Activated CD4-positive, alpha-beta T cell treated with anti-CD3 and anti-CD28 coated beads for 48 hours (primary cell): ENCODE results near the gene SLC47A1.
"Not testable (repeated sequence)": the region's sequence is repeated elsewhere in the genome, so short reads cannot be mapped to it uniquely, and the experiment has no call there.

Experiments used
- DNase-seq: peaks from one replicate; pipeline ENCODE4 v3.0.0-alpha.2; 2020

The SLC47A1 gene

DNA sequence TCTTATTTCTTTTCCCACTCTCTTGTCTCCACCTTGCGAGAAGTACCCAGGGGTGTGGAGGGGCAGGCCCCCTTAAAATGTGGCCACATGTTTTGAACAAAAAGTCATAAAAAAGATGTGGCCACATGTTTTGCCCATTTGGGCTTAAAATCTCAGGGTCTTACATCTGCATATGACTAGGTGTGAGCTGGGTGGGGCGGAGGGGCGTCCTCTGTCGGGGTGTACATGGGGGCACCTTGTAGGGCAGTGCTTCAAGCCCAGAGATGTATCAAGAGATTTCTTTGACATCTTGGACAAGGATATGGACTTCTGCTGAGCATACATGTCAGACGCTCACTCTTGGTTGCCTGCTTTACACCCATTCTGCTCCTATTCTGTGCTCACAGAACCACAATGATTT, 13.0 kb upstream of the SLC47A1 start:
- DNase-seq: no peak

DNA sequence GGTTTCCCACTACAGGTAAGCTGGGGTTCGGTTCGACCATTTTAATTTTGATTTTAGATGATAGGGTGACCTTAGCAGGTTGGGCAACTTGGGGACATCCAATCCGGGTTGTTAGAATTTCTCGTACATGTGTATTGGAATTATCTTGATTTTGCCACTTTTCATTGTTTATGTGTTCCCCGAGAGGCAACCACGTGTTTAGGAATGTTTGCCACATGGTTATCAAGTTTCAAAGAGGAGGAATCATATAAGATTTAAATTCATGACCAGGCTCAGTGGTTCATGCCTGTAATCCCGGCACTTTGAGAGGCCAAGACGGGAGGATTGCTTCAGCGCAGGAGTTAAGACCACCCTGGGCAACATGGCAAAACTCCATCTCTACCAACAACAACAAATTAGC, 10.0 kb upstream of the SLC47A1 start:
- no peak for DNase-seq

DNA sequence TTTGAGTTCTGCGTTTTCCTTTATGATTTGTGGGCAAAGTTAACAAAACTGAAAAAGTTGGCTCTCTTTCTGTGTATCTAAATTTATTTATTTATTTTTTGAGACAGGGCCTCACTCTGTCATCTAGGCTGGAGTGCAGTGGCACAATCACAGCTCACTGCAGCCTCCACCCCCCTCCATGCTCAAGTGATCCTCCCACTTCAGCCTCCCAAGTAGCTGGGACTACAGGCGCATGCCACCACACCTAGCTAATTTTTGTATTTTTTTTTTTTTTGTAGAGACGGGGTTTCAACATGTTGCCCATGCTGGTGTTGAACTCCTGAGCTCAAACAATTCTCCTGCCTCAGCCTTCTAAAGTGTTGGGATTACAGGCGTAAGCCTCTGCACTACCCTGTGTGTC, 6.7 kb upstream of the SLC47A1 start:
- not testable (repeated sequence) for DNase-seq

DNA sequence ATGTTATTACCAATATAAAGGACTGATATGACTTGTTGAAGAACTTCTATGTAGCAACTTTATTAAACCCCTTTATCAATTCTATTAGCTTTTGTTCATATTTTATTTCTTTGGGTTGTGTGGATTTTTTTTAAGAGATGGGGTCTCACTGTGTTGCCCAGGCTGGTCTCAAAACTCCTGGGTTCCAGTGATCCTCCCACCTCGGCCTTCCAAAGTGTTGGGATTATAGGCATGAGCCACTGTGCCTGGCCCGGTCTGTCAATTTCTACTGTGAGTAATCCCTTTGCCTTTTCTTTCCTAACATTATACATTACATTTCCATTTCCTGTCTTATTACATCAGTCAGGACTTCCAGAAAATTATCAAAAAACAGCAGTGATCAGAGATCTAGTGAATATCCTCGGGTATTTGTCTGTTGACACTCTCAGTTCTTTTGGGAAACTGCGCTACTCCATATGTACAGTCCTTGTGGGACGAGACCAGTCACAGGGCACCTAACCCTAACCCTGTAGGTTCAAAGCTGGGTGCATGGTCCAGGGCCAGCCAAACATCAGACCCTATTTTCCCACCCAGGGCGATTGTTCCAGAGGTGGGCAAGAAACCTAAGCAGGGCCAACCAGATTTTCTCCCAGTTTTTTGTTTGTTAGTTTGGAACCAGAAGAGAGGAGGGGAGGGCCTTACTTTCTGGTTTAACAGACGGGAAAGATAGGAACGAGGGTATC, 1.7 kb upstream of the SLC47A1 start:
- no peak for DNase-seq

DNA sequence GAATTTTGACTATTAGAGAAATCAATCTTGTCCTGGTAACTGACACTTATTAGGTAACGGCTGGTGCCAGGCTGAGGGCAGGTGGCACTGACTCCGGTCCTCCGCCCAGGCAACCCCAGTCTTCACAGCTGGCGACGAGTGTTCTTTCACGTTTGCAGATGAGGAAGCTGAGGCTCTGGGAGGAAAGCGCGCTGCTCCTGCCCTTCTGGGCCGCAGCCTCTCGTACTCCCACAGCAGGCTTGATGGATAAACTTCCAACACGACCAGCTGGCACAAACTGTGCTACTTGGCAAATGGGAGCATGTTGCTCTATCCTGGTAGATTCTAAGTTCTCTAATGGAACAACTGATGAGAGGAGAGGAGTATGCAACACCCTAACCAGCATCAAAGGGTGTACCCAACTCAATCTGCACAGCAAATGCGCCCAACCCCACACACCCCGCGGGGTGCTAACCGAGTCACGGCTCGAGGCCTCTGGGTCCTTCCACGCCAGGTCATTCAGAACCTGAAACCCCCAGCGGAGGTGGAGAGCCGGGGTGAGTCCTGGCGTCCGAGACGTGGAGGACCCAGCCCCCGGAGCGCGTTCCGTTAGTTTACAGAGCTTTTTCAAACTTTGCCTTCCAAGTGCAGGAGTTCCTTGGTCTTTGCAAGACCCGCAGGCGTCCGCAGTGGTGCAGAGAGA, 477 bp upstream of the SLC47A1 start:
- no peak for DNase-seq

DNA sequence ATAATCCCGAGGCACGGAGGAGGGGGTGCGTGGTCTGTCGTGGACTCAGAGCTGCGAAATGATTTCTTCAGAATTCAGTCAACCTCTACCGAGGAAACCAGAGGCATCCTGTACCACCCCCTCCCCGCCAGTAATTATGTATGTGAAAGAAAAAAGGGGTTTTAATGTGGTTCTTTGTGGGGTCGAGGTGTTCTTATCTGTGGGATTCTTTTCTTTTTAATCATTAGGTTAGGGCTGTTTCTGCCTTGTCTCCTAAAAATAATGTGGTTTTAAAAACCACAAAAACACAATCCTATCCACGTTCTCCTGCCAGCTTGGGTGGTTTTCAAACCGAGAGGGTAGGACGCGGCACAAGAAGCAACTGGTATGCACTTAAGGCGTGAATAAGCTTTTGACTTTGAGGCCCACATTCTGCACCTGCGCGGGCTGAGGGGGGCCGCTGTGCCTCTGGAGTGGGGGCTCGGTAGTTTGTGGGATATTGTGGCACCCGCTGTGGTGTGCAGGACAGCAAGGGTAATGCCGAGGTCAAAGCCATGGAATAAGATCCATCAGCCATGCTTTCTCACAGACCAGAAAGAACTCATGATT, 1.0 kb downstream of the SLC47A1 start:
- DNase-seq: peak; percentile 41

DNA sequence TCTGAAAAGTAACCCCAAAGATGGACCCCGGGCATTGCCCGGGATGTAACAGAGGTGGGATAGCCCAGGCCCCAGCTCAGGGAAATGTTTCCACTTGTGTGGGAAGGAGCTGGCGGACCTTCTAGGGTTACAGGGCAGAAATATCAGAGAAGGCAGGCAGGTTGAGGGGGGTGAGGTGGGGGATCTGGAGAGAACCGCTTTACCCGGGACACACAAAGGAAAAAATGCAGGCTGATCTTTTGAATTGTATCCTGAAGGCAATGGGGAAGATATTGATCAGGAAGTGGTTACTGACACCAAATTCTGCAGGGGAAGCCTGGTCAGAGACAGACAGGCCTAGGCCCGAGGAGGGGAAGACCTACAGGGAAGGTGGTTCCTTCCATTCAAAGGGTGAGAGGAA, 3.5 kb downstream of the SLC47A1 start:
- no peak for DNase-seq

DNA sequence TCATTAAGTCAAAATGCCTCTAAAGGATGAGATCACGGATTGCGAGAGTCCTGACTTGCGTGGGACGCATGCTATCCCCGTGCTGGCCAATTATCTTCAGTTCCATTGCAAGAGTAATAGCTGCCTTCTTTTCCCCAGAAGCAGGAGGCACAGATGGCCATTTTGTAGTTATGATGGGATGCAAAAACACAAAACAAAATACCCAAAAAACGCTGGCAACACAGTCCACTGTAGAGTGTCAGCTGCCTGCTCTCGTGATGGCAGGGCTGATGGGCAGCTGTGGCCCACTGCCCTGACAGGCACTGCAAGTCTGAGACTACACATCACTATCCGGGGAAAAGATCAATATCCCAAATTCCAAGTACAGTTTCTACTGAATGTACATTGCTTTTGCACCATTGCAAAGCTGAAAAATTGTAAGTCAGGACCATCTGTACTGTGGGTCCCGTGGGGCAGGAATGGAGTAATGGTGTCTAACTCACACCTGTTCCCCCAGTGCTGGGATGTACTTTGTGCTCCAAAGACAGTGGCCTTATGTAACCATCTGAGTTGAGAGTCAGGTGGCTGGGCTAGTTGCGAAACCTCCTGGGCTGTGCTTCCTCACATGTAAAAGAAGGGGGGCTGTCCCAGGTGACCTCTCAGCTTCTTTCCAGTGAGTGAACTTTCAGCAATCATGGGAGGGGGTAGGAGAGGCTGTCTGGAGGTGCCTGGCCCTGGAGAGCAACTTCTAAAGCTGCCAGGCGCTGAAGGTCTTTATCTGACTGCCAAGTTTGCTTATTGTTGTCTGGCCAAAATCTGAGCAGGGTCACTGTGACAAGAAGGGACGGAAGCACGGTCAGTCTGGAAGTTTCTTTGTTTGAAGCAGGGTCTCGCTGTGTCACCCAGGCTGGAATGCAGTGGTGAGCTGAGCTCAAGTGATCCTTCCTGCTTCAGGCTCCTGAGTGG, 4.7 kb downstream of the SLC47A1 start:
- DNase-seq: no peak

DNA sequence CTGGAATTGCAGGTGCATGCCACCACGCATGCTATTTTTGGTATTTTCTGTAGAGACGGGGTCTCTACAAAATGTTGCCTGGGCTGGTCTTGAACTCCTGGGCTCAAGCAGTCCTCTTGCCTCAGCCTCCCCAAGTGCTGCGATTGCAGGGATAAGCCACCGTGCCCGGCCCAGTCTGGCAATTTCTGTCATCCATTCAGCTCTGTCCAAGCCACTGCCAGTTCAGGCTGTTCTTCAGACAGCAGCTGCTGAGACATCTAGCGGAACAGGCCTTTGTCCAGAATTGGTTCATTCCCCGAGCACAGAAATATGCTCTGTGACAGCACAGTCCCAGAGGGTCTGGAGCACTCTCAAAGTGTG, 5.4 kb downstream of the SLC47A1 start:
- no peak for DNase-seq

DNA sequence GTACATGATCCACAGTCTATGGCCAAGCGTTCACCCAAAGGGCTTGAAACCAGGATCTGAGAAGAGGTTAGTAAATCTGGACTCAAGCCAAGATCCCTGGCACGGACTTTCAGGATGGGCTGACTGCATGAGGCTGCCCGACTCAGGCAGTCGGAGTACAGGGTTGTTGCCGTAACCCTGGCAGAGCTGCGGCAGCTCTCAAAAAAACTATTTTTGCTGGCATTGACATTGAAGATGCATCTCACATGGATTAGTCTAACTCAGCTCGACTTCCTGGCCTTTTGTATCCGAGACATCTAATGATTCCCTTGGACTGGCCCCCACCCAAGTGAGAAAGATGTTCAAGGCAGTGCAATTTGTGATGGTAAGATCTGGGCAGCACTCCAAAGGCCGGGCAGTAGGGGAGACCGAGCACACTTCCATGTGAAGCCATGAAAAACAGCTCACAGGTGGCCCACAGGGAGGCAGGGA, 6.2 kb downstream of the SLC47A1 start:
- no peak for DNase-seq

DNA sequence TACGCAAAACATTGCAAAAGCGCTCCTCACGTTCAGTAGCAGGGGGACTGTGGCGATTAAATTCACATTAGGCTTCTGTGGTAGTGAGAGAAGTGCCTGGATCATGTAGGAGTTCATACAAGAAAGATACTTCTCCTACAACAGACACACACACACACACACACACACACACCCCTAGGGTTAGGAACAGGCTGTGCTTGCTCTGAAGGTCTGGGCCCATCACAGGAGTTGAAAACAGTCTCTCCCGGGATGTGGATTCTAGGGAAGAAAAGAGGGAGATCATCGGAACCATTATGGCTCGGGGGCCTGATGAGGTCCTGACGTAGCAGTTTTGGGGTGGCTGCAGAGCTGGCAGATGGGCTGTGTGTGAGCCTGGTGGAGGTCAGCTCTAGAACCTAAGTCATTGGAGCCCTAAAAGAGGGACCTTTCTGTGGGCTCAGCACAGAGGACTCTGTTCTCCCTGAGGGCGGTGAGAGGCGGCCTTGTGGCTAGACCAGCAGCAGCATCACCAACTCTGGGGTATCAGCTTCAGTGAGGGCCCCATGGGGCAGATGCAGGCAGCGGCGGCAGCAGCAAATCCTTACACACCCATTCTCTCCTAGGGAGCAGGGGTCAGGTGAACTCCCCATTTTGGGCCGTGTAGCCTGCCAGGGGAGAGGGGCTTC, 7.2 kb downstream of the SLC47A1 start:
- DNase-seq: no peak

DNA sequence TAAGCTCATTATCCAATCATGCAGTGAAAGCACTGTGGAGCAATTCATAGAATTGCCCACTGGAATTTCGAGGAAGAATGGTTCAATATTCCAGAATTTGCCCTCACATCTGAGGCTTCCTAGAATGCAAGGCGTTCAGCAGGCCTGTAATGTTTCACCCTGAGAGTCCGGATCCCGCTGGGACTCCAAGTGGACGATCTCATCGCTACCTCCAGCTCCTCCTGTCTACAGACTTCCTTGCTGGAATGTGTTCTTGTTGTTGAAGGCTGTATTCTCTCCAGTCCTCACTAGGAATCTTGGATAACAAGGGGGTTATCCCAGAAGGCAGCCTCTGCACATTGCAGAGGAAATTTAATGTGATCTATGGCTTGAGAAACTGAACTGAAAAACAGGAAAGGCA, 7.8 kb downstream of the SLC47A1 start:
- DNase-seq: no peak

DNA sequence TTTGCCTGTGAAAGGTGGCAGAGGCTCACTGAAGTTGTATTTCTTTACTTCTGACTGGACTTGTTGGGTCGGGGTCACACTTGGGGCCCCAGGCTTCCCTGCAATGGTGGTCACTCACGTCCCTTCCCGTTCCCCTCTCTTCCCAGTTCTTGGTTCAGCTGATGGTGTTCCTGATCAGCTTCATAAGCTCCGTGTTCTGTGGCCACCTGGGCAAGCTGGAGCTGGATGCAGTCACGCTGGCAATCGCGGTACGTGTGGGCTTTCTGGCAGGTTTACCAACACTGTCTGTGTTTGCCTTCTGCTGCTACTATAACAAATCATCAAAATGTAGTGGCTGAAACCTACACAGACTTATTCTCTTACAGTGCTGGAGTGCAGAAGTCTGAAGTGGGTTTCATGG, 8.6 kb downstream of the SLC47A1 start:
- no peak for DNase-seq

DNA sequence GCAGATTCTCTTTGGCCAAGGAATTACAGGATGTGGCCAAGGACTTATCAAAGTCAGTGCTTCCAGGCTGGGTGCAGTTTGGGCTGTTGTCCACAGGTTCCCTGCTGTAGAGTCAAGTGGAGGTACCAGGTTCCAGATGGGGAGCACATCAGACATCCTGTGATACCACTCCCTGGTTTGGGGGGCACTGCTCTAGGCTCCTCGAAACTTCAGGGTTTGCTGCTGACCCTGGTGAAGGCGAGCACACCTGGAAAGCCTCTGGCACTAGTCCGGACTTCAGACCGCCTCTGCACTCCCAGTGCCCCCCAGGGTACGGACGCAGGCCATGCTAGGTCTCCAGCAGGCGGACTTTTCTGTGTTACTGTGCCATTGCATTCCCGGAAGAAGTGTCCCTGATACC, 10.7 kb downstream of the SLC47A1 start:
- no peak for DNase-seq

DNA sequence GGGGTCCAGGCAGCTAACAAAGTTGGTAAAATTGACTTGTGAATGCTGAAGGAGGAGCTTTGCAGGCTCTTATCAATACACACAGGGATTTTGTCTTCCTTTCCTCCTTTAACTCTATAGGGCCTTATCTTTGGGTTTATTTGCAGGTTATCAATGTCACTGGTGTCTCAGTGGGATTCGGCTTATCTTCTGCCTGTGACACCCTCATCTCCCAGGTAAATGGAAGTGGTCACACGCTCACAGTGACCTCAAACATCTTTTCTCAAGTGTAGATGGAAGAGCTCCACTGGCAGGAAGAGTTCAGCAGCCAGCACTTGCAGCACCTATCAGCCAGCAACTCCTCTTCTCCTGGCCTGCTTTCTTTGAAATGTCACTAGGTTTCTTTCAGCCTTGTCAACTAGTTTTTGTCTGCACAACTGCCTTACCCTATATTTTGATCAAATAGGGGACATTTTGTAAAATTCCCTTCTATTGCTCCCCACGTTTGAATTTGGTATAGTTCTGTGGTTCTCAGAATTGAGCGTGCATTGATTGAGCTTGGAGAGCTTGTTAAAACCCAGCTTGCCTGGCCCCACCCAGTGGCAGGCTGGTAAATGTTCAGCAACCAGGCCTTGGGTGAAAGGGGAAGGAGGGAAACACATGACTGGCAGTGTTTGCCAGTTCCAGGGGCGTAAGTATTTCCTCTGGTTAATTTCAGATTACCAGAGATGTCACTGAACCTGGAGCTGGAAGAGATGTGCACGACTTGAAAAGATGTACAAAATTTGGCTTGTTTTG, 12.8 kb downstream of the SLC47A1 start:
- no peak for DNase-seq

DNA sequence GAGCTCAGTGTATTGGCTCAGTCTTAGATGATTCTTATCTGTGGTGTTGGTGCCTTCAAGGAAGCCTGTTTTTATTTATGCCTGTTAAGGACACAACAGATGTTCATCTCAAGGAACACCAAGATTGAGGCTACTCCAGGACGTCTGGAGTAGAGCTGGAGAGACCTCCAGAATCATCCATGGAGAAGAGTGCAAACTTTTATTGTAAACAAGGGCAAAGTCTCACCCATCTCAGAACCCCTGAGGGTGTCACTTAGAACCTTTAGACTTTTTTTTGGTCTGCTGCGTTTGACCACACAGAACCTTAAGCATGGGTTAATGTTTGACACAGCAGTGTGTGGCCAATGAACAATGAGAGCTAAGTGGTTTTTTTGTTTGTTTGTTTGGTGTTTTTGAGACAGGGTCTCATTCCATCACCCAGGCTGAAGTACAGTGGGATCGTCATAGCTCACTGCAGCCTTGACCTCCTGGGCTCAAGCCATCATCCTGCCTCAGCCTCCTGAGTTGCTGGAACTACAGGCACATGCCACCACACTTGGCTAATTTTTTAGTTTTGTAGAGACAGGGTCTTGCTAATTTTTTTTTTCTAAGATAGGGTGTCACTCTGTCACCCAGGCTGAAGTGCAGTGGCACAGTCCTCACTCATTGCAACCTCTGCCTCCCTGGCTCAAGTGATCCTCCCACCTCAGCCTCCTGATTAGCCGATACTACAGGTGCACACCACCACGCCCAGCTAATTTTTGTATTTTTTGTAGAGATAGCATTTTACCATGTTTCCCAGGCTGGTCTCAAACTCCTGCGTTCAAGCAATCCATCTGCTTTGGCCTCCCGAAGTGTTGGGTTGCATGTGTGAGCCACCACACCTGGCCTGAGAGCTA, 16.3 kb downstream of the SLC47A1 start:
- DNase-seq: no peak

DNA sequence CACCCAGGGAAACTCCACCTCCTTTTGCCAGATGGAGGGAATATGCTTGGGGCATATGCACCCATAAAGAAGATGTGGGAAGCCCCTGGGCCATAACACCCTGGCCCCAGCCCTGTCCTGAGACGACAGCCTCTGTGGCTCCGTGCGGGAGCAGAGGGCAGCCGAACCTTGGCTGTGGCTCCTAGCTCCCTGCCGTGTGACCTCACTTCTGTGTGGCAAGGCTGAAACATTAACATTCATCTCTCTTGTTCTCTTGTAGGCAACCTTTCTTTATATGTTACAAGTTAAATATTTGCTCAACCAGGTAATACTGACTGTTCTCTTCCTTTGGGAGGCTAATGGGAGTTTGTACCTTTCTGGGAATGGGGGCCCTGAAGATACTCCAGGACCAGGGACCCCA, 17.5 kb downstream of the SLC47A1 start:
- DNase-seq: no peak

DNA sequence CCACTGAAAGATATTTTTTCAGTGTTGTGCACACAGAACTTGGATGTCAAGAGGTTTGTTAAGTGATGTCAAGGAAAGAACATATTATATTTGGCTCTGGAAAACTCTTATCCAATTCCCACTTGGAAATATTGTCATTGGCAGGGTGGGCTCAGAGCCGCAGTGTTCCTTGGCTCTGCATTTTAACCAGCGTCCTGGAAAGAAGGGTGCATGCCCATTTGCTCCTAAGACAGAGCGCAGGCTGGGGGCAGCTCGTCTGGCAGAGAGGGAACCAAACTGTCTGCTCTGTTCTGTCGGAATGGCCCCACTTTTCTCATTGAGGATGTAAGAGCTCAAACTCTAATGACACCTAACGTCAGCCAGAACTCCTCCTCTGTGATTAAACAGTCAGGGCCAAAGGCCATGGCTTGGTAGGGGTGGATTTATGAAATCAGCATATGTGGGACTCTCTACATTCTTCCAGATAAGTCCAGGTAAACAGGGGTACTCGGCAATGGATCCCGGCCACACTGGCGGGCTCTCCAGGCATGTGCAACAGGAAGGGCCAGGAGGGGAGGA, 18.0 kb downstream of the SLC47A1 start:
- DNase-seq: no peak

DNA sequence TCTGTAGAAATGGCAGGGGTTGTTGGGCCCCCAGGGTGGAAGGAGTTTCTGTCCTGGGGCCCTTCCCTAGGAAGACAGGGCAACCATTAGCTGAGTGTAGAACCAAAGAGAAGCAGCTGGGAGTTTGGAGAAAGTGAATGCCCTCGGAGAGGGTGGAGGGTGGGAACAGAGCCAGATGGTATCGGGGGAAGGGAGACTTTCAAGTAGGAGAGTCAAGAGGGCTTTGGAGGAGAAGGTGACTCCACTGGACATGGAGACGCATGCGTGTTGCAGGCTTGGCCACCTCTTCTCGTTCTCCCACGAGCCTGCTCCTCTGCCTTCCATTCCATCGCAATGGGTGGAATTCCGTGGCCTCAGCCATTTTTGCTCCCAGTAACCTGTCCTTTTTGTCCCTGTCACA, 19.4 kb downstream of the SLC47A1 start:
- no peak for DNase-seq

DNA sequence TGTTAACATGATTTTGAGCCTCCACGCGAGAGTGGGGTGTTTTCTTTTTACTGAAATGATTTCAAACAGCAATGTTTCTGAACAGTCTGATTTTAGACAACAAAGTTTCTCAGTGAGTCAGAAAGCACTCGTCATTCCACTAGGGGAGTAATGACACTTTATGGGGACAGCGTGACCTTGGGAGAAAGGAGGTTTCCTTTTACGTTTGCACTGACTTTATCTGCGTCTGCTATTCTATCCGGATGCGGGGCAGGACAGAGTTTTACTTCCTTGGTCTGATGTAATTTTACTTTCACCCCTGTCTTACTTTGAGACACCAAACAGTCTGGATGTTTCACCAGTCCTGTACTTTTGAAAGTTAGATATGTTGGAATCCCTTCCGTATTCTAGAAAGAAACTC, 20.7 kb downstream of the SLC47A1 start:
- no peak for DNase-seq

DNA sequence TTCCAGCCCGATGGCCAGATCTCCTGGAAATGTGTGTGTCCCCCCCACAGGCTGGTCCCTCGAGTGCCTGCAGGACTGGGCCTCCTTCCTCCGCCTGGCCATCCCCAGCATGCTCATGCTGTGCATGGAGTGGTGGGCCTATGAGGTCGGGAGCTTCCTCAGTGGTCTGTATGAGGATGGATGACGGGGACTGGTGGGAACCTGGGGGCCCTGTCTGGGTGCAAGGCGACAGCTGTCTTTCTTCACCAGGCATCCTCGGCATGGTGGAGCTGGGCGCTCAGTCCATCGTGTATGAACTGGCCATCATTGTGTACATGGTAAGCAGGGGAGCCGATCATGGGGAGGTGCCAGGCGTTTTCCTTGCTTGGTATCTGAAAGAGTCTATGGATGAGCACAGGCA, 22.1 kb downstream of the SLC47A1 start:
- DNase-seq: no peak
